Nephron progenitor cell (in vitro differentiated cells): ENCODE measurements around the gene C9orf43.
"Not testable (repeated sequence)": the region's sequence is repeated elsewhere in the genome, so short reads cannot be mapped to it uniquely, and the experiment has no call there.

ENCODE experiments used
- DNase-seq: peaks from one replicate; pipeline ENCODE4 v3.0.0; 2021
- H3K27ac Mint-ChIP-seq: 2 replicates; pipeline ENCODE4 v1.8.0; 2021; ENCODE audit warnings: mild to moderate bottlenecking, moderate library complexity, mixed read lengths
- H3K27me3 Mint-ChIP-seq: 2 replicates; pipeline ENCODE4 v1.8.0; 2021; ENCODE audit warnings: mild to moderate bottlenecking, low read depth, mixed read lengths; ENCODE audit not compliant: poor library complexity
- H3K36me3 Mint-ChIP-seq: 2 replicates; pipeline ENCODE4 v1.8.0; 2021; ENCODE audit warnings: low read depth, mixed read lengths
- H3K4me1 Mint-ChIP-seq: 2 replicates; pipeline ENCODE4 v1.8.0; 2021; ENCODE audit warnings: mixed read lengths
- H3K4me3 Mint-ChIP-seq: 2 replicates; pipeline ENCODE4 v1.8.0; 2021; ENCODE audit warnings: mild to moderate bottlenecking, moderate library complexity, mixed read lengths
- H3K9me3 Mint-ChIP-seq: 2 replicates; pipeline ENCODE4 v1.8.0; 2021; ENCODE audit warnings: mild to moderate bottlenecking, moderate library complexity, mixed read lengths
- TF ChIP-seq, protein P1 (sequence below): fragments of 200-600 bp; sonication (generic); IDR thresholded peaks from 2 replicates; pipeline ENCODE4 v1.5.0; 2021; ENCODE audit warnings: antibody characterized with exemption

Gene C9orf43

DNA sequence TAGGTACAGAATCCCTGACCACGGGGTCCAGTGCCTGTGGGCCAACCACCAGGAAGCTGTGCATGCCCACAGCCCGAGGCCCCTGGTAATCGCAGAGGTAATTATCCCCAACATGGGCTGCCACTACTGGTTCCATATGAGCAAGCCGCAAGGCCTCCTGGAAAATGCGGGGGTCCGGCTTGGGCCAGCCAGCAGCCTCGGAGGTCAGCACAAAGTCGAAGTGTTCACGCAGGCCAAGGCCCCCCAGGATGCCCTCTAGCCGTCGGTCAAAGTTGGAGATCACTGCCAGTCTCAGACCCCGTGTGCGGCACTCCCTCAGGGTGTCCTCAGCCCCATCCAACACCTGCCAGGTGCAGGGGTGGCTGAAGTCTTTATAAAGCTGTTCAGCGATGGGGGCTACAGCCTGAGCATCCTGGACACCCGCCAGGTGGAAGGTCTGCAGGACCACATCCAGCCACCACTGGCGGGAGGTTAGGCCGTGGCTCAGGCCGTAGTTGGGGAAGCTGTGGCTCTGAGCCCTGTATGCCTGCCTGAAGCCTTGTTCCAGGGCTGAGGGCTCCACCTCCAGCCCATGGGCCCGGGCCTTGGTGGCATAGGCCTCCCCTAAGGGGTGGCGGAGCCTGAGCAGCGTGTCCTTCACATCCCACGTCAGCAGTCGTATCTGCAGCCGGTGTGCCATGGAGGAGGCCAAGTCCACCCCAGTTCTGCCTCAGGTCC lies 36.7 kb upstream of the C9orf43 start:
- no peak for DNase-seq
- Mint-ChIP-seq H3K27me3 (no peaks in the 10 kb centered on the region), H3K4me1 (peaks cover 21% of the 10 kb centered on the region), H3K27ac (no peak overlapping the region), H3K36me3 (peaks cover 15% of the 10 kb centered on the region), H3K4me3 (no peak overlapping the region), H3K9me3 (no peaks in the 10 kb centered on the region)
- TF ChIP-seq, protein P1, sequence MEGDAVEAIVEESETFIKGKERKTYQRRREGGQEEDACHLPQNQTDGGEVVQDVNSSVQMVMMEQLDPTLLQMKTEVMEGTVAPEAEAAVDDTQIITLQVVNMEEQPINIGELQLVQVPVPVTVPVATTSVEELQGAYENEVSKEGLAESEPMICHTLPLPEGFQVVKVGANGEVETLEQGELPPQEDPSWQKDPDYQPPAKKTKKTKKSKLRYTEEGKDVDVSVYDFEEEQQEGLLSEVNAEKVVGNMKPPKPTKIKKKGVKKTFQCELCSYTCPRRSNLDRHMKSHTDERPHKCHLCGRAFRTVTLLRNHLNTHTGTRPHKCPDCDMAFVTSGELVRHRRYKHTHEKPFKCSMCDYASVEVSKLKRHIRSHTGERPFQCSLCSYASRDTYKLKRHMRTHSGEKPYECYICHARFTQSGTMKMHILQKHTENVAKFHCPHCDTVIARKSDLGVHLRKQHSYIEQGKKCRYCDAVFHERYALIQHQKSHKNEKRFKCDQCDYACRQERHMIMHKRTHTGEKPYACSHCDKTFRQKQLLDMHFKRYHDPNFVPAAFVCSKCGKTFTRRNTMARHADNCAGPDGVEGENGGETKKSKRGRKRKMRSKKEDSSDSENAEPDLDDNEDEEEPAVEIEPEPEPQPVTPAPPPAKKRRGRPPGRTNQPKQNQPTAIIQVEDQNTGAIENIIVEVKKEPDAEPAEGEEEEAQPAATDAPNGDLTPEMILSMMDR: no peak

DNA sequence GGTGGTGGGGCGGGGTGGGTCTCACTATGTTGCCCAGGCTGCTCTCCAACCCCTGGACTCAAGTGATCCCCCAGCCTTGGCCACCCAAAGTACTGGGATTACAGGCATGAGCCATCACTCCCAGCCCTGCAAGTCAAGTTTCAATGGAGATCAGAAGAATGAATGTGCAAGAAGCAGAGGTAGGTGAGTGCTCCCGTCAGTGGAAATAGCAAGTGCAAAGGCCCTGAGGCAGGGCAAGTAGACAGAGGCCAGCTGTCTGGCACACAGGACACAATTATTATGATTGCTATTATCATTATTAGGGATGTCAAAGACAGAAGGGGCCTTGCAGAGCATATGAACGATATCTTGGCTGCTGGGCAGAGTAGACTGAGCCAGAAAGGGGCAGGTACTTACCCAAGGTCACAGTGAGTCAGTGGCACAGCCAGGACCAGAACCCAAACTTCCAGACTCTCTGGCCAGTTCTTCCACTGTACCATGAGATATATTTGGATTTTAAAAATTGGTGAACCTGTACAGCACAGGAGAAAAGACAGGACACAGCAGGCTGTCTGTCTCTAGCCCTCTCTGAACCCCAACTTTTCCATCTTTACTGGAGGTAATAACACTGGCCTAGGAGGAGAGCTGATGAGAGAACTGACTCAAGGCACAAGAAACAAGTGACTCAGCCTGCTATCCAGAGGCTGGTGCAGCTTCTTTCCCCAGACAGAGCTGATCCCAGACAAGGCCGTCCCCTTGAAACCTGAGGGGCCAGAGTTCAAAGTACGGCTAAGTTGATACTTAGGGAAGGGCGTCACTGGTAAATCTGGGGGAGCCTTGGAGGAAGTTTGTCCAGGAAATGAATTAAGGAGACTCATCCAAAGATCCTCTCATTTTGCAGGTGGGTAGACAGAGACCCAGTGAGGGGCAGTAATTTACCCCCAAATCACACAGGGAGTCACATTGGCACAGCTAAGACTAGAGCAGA lies 35.2 kb upstream of the C9orf43 start:
- H3K36me3 Mint-ChIP-seq: peaks cover 15% of the 10 kb centered on the region
- TF ChIP-seq, protein P1: no peak
- H3K4me1 Mint-ChIP-seq: peaks cover 34% of the 10 kb centered on the region
- H3K27me3 Mint-ChIP-seq: no peaks in the 10 kb centered on the region
- H3K9me3 Mint-ChIP-seq: no peaks in the 10 kb centered on the region
- DNase-seq: no peak
- H3K4me3 Mint-ChIP-seq: peak overlapping the region; percentile 81
- no peak overlapping the region for H3K27ac Mint-ChIP-seq

GRCh38 chr9:113376634-113377567 lies 33.6 kb upstream of the C9orf43 start, which contains the start of gene HDHD3:
HDHD3 (minus strand) TSS chr9:113376986; CDS start chr9:113374354, 2,632 bp downstream.
- Mint-ChIP-seq H3K4me3 (peak within 1 kb of the TSS; percentile 87), H3K27me3 (no peaks in the 10 kb centered on the region), H3K27ac (no peak within 1 kb of the TSS), H3K36me3 (peaks cover 15% of the 10 kb centered on the region), H3K9me3 (no peaks in the 10 kb centered on the region), H3K4me1 (peaks cover 38% of the 10 kb centered on the region)
- TF ChIP-seq, protein P1: no peak
- DNase-seq: peak; percentile 81

DNA sequence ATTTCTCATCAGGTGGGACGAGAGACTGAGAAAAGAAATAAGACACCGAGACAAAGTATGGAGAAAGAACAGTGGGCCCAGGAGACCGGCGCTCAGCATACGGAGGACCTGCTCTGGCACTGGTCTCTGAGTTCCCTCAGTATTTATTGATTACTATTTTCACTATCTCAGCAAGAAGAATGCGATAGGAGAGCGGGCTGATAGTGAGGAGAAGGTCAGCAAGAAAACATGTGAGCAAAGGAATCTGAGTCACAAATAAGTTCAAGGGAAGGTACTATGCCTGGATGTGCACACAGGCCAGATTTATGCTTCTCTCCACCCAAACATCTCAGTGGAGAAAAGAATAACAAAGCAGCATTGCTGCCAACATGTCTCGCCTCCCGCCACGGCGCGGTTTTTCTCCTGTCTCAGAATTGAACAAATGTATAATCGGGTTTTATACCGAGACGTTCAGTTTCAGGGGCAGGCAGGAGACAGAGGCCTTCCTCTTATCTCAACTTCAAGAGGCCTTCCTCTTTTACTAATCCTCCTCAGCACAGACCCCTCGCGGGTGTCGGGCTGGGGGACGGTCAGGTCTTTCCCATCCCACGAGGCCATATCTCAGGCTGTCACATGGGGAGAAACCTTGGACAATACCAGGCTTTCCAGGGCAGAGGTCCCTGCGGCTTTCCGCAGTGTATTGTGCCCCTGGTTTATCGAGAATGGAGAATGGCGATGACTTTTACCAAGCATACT lies 31.3 kb upstream of the C9orf43 start:
- not testable (repeated sequence) for H3K9me3 Mint-ChIP-seq, H3K27me3 Mint-ChIP-seq
- Mint-ChIP-seq H3K36me3 (peaks cover 13% of the 10 kb centered on the region), H3K27ac (peak overlapping the region; percentile 43), H3K4me3 (peak overlapping the region; percentile 19), H3K4me1 (peaks cover 30% of the 10 kb centered on the region)
- DNase-seq: peak; percentile 16

GRCh38 chr9:113379829-113380210 lies 30.7 kb upstream of the C9orf43 start:
- Mint-ChIP-seq H3K4me1 (peaks cover 30% of the 10 kb centered on the region), H3K27ac (peak overlapping the region; percentile 43)
- H3K36me3 Mint-ChIP-seq, H3K9me3 Mint-ChIP-seq, DNase-seq, H3K27me3 Mint-ChIP-seq, H3K4me3 Mint-ChIP-seq: not testable (repeated sequence)

- no peak for DNase-seq
- Mint-ChIP-seq H3K9me3 (no peaks in the 10 kb centered on the region), H3K27me3 (peaks cover 4% of the 10 kb centered on the region), H3K36me3 (no peaks in the 10 kb centered on the region), H3K4me1 (peaks cover 24% of the 10 kb centered on the region), H3K27ac (peak overlapping the region; percentile 18), H3K4me3 (no peak overlapping the region)
- TF ChIP-seq, protein P1: no peak
Measured at GRCh38 chr9:113380869-113381378, 29.6 kb upstream of the C9orf43 start.

DNA sequence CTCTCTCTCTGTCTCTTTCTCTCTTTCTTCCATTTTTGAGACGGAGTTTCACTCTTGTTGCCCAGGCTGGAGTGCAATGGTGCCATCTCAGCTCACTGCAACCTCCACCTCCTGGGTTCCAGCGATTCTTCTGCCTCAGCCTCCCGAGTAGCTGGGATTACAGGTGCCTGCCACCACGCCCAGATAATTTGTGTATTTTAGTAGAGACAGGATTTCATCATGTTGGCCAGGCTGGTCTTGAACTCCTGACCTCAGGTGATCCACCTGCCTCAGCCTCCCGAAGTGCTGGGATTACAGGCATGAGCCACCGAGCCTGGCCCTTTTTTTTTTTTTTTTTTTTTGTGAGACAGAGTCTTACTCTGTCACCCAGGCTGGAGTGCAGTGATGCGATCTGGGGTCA lies 29.1 kb upstream of the C9orf43 start:
- not testable (repeated sequence) for H3K36me3 Mint-ChIP-seq, H3K9me3 Mint-ChIP-seq, H3K27ac Mint-ChIP-seq, H3K4me3 Mint-ChIP-seq, DNase-seq, H3K27me3 Mint-ChIP-seq
- peaks cover 24% of the 10 kb centered on the region for H3K4me1 Mint-ChIP-seq
